Gastroesophageal sphincter (tissue), 3 donors: ENCODE measurements around the gene ARL10.

Experiments
- CTCF ChIP-seq, 4 experiments: fragments of 200-600 bp in 2 of 4; fragments of 450-650 bp in 2 of 4; sonication (generic) in 1 of 4; IDR thresholded peaks; one replicate each; pipeline ENCODE4 v1.5.1; 2017 to 2019; ENCODE audit warnings: antibody characterized with exemption in 4 of 4, mild to moderate bottlenecking in 2 of 4, moderate library complexity in 2 of 4
- EP300 ChIP-seq: sonication (generic); formaldehyde crosslinking; IDR thresholded peaks from one replicate; pipeline ENCODE4 v1.6.1; 2017; ENCODE audit warnings: antibody characterized with exemption, mild to moderate bottlenecking
- POLR2A ChIP-seq, 2 donors: fragments of 450-650 bp; IDR thresholded peaks; one replicate each; pipeline ENCODE4 v1.6.1; 2017; ENCODE audit warnings: antibody characterized with exemption in 2 of 2, mild to moderate bottlenecking in 2 of 2, moderate library complexity in 1 of 2
- POLR2AphosphoS5 ChIP-seq: sonication (generic); formaldehyde crosslinking; IDR thresholded peaks from one replicate; pipeline ENCODE4 v1.6.1; 2017; ENCODE audit warnings: antibody characterized with exemption

- TF ChIP-seq POLR2A (IDR thresholded peaks at IDR 0.05) (no peak), CTCF (IDR thresholded peaks at IDR 0.05) (no peak), EP300 (no peak), POLR2AphosphoS5 (no peak)
These were observed 58.9 kb downstream of the ARL10 start for GRCh38 chr5:176424181-176424580.
